ENCODE data around the gene PKD2. TPM values are rescaled to one million over a fixed set of nuclear protein-coding genes. Genes with fewer than 3 reads are reported as not detected.

Gene PKD2
- total RNA-seq, 1 experiment from 2014 or later: 12.9 TPM

GRCh38 chr4:87967193-87967592 is 40.2 kb upstream of the PKD2 start:
- ChIA-PET CTCF (no interaction called here), POLR2A (ENCODE audit: unreplicated experiment) (no interaction called here)
- no peaks in the 10 kb centered on the region for H4K20me1 ChIP-seq (ENCODE audit: low read length)

GRCh38 chr4:87970121-87970520 is 37.3 kb upstream of the PKD2 start:
- ChIA-PET CTCF (no interaction called here), POLR2A (ENCODE audit: unreplicated experiment) (no interaction called here)
- intact Hi-C loops (cut with micrococcal nuclease): loop anchor here (5.0 to 10.0 kb wide), 2 partner anchors 242 to 295 kb away; no protein-coding TSS in a partner anchor
- peaks cover 10% of the 10 kb centered on the region; the same call in 1 of the 2 replicates for H3K4me1 ChIP-seq (ENCODE audit: insufficient read depth, low read length)
- no peak for TF ChIP-seq EZH2phosphoT487 (IDR thresholded peaks at IDR 0.05; ENCODE audit: borderline replicate concordance, low read length)
- TF ChIP-seq CTCF (conservative IDR thresholded peaks at IDR 0.05; ENCODE audit: low read depth, low read length): no peak
- TF ChIP-seq EZH2 (IDR thresholded peaks at IDR 0.05; ENCODE audit: low read length, unreplicated experiment): no peak
- ATAC-seq: no peak
- H3K4me3 ChIP-seq (ENCODE audit: low read length): no peak overlapping the region
- no peak overlapping the region for H3K27ac ChIP-seq (ENCODE audit: low read length)
- H3K9me2 ChIP-seq (replicated peaks; ENCODE audit: low read length): no peaks in the 10 kb centered on the region
- H3K36me3 ChIP-seq (ENCODE audit: low read depth, low read length): no peaks in the 10 kb centered on the region; the same call in 1 of the 2 replicates
- no peak overlapping the region for H2AFZ ChIP-seq (ENCODE audit: low read length)
- BruUV-seq (replicated peaks): no TSS peak
- H4K20me1 ChIP-seq (ENCODE audit: low read length): no peaks in the 10 kb centered on the region
- H3K9ac ChIP-seq (ENCODE audit: low read length): no peak overlapping the region
- no peaks in the 10 kb centered on the region for H3K79me2 ChIP-seq (ENCODE audit: low read length)
- DNase-seq: no peak
- H3K4me2 ChIP-seq (ENCODE audit: low read length): no peak overlapping the region
- no peaks in the 10 kb centered on the region for H3K9me3 ChIP-seq (ENCODE audit: low read length)
- H3F3A ChIP-seq (ENCODE audit: low read length, unreplicated experiment): no peaks in the 10 kb centered on the region
- H3K27me3 ChIP-seq (ENCODE audit: low read length): no peaks in the 10 kb centered on the region

More at GRCh38 chr4:87967193-87967592, 40.2 kb upstream of the PKD2 start:
- Histone ChIP-seq H3K4me2 (ENCODE audit: low read length) (no peak overlapping the region), H3K9ac (ENCODE audit: low read length) (no peak overlapping the region), H3K4me3 (ENCODE audit: low read length) (no peak overlapping the region), H3F3A (ENCODE audit: low read length, unreplicated experiment) (no peaks in the 10 kb centered on the region), H2AFZ (ENCODE audit: low read length) (no peak overlapping the region), H3K27ac (ENCODE audit: low read length) (no peak overlapping the region), H3K79me2 (ENCODE audit: low read length) (no peaks in the 10 kb centered on the region), H3K36me3 (ENCODE audit: low read depth, low read length) (no peaks in the 10 kb centered on the region), H3K9me3 (ENCODE audit: low read length) (no peaks in the 10 kb centered on the region), H3K9me2 (replicated peaks; ENCODE audit: low read length) (no peaks in the 10 kb centered on the region), H3K27me3 (ENCODE audit: low read length) (no peaks in the 10 kb centered on the region), H3K4me1 (ENCODE audit: insufficient read depth, low read length) (peaks cover 3% of the 10 kb centered on the region; the same call in 1 of the 2 replicates)
- intact Hi-C loops (cut with micrococcal nuclease): no loop called here
- no peak for TF ChIP-seq EZH2phosphoT487 (IDR thresholded peaks at IDR 0.05; ENCODE audit: borderline replicate concordance, low read length)
- no peak for TF ChIP-seq EZH2 (IDR thresholded peaks at IDR 0.05; ENCODE audit: low read length, unreplicated experiment)
- TF ChIP-seq CTCF (conservative IDR thresholded peaks at IDR 0.05; ENCODE audit: low read depth, low read length): no peak
- no peak for DNase-seq
- no peak for ATAC-seq
- BruUV-seq (replicated peaks): no TSS peak

GRCh38 chr4:87971866-87972265 is 35.6 kb upstream of the PKD2 start:
- Histone ChIP-seq H3K4me2 (ENCODE audit: low read length) (no peak overlapping the region), H3K9ac (ENCODE audit: low read length) (no peak overlapping the region), H3K9me2 (replicated peaks; ENCODE audit: low read length) (no peaks in the 10 kb centered on the region), H2AFZ (ENCODE audit: low read length) (no peak overlapping the region), H3K4me3 (ENCODE audit: low read length) (no peak overlapping the region), H3K79me2 (ENCODE audit: low read length) (no peaks in the 10 kb centered on the region), H4K20me1 (ENCODE audit: low read length) (no peaks in the 10 kb centered on the region), H3F3A (ENCODE audit: low read length, unreplicated experiment) (no peaks in the 10 kb centered on the region), H3K27ac (ENCODE audit: low read length) (no peak overlapping the region), H3K27me3 (ENCODE audit: low read length) (no peaks in the 10 kb centered on the region), H3K9me3 (ENCODE audit: low read length) (no peaks in the 10 kb centered on the region), H3K4me1 (ENCODE audit: insufficient read depth, low read length) (peaks cover 14% of the 10 kb centered on the region; the same call in 1 of the 2 replicates), H3K36me3 (ENCODE audit: low read depth, low read length) (no peaks in the 10 kb centered on the region; the same call in 1 of the 2 replicates)
- intact Hi-C loops (cut with micrococcal nuclease): loop anchor here (5.0 to 10.0 kb wide), 2 partner anchors 240 to 297 kb away; no protein-coding TSS in a partner anchor
- DNase-seq: no peak
- ATAC-seq: no peak
- CTCF ChIA-PET: no interaction called here
- no peak for TF ChIP-seq EZH2 (IDR thresholded peaks at IDR 0.05; ENCODE audit: low read length, unreplicated experiment)
- TF ChIP-seq CTCF (conservative IDR thresholded peaks at IDR 0.05; ENCODE audit: low read depth, low read length): no peak
- no peak for TF ChIP-seq EZH2phosphoT487 (IDR thresholded peaks at IDR 0.05; ENCODE audit: borderline replicate concordance, low read length)
- POLR2A ChIA-PET (ENCODE audit: unreplicated experiment): no interaction called here
- no TSS peak for BruUV-seq (replicated peaks)
